Measurements from ENCODE around the gene UNC5B.

UNC5B gene

GRCh38 chr10:71301371-71301916, 89.1 kb downstream of the UNC5B start:
- no peak for DNase-seq

- DNase-seq = no peak
These were observed 90.1 kb downstream of the UNC5B start for GRCh38 chr10:71302451-71302850.

GRCh38 chr10:71302874-71303568, 90.7 kb downstream of the UNC5B start:
- peak; percentile 44 for DNase-seq

- DNase-seq = no peak
These were observed 91.2 kb downstream of the UNC5B start for GRCh38 chr10:71303569-71303907.

GRCh38 chr10:71304914-71305313, 92.5 kb downstream of the UNC5B start:
- no peak for DNase-seq

GRCh38 chr10:71306979-71307378, 94.6 kb downstream of the UNC5B start:
- DNase-seq = no peak

GRCh38 chr10:71307469-71308085, 95.2 kb downstream of the UNC5B start:
- DNase-seq = no peak

- no peak for DNase-seq
These were observed 95.9 kb downstream of the UNC5B start for GRCh38 chr10:71308244-71308643.

- no peak for DNase-seq
These were observed 96.6 kb downstream of the UNC5B start for GRCh38 chr10:71308985-71309384.

- no peak for DNase-seq
These were observed 97.5 kb downstream of the UNC5B start for GRCh38 chr10:71309919-71310318.

GRCh38 chr10:71312220-71312619, 99.8 kb downstream of the UNC5B start:
- no peak for DNase-seq

GRCh38 chr10:71312811-71313789, 100.7 kb downstream of the UNC5B start:
- peak; percentile 23 for DNase-seq

GRCh38 chr10:71314028-71314693, 101.8 kb downstream of the UNC5B start:
- DNase-seq = peak; percentile 47

- no peak for DNase-seq
These were observed 102.4 kb downstream of the UNC5B start for GRCh38 chr10:71314694-71315225.

- DNase-seq = no peak
These were observed 103.9 kb downstream of the UNC5B start for GRCh38 chr10:71316056-71316785.

- DNase-seq = no peak
These were observed 104.4 kb downstream of the UNC5B start for GRCh38 chr10:71316786-71317160.

GRCh38 chr10:71317739-71318138, 105.4 kb downstream of the UNC5B start:
- no peak for DNase-seq

GRCh38 chr10:71319042-71319799, 106.9 kb downstream of the UNC5B start, which contains the start of gene SLC29A3:
Gene SLC29A3 (plus strand): TSS chr10:71319259. CDS start chr10:71319310, 51 bp downstream.
- peak; percentile 83 for DNase-seq

- no peak for DNase-seq
These were observed 107.5 kb downstream of the UNC5B start for GRCh38 chr10:71319800-71320392.

GRCh38 chr10:71320592-71320991, 108.2 kb downstream of the UNC5B start:
- DNase-seq = no peak
